ENCODE measurements around the gene CPB2. TPM values are rescaled to one million over a fixed set of nuclear protein-coding genes. Genes with fewer than 3 reads are reported as not detected.

Gene CPB2
- polyA plus RNA-seq, 1 donor (not counting 4 experiments of a cell fraction or from before 2014, with no cell fraction given), result 0.26 TPM

DNA sequence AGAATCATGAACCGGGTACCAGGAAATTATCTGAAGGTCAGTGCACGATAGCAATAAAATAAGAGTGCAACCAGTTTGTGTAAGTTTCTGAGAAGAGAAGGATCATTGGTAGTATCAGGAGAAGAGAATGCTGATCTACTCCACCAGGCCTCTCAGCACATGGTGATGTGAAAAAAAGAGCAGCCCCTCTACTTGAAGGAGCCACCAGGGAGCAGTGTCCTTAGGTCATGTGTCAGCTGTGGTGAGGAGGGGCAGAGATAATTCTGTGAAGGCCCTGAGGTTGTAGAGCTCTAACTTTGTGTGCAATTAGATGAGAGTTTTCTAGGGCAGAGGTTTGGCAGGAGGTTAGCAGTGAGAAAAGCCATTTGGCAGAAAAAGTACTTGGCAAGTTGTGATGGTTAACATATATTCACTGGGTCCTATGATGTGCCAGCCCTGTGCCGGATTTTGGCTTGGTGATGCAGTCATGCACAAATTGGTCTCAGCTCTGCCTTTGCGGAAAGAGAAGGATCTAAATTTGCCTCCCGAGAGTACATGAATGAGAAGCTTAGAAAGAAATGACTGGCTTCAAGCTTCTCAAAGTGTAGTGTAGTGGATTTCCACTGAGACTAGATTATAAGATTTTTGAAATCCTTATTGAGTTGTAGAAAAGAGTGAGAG lies 33.1 kb downstream of the CPB2 start:
- dilution Hi-C loops (cut with MboI; ENCODE audit: extremely low pct_ligation_motif_present, low sequenced_read_pairs), result no loop called here
- Histone ChIP-seq H3K36me3 (ENCODE audit: control insufficient read depth in 2 of 2, extremely low read depth in 1 of 2, insufficient read depth in 2 of 2, low read length in 2 of 2) (no peaks in the 10 kb centered on the region), H3K27ac (ENCODE audit: control insufficient read depth, insufficient read depth, low read length) (no peak overlapping the region), H3K27me3 (ENCODE audit: control insufficient read depth, extremely low read depth, insufficient read depth, low read length) (no peaks in the 10 kb centered on the region), H3K4me3 (ENCODE audit: control insufficient read depth in 2 of 3, extremely low read depth in 1 of 3, insufficient read depth in 2 of 3, low read depth in 1 of 3, low read length in 3 of 3) (no peak overlapping the region), H3K9ac (ENCODE audit: control insufficient read depth, extremely low read depth, insufficient read depth, low read length) (no peak overlapping the region), H3K4me1 (ENCODE audit: control insufficient read depth, extremely low read depth, insufficient read depth, low read length) (no peaks in the 10 kb centered on the region), H3K79me2 (ENCODE audit: control insufficient read depth, insufficient read depth, low read length) (no peaks in the 10 kb centered on the region), H4K20me1 (ENCODE audit: control insufficient read depth, extremely low read depth, insufficient read depth, low read length) (no peaks in the 10 kb centered on the region), H2AFZ (ENCODE audit: control insufficient read depth, low read length) (no peak overlapping the region), H3K4me2 (ENCODE audit: control insufficient read depth, extremely low read depth, insufficient read depth, low read depth, low read length) (no peak overlapping the region), H3K9me3 (ENCODE audit: control insufficient read depth, low read depth, low read length) (no peaks in the 10 kb centered on the region), H3K9me1 (ENCODE audit: control insufficient read depth, extremely low read depth, insufficient read depth, low read length) (no peaks in the 10 kb centered on the region)
- DNase-seq (ENCODE audit: low read depth, low spot score), result no peak
- TF ChIP-seq, protein P1, sequence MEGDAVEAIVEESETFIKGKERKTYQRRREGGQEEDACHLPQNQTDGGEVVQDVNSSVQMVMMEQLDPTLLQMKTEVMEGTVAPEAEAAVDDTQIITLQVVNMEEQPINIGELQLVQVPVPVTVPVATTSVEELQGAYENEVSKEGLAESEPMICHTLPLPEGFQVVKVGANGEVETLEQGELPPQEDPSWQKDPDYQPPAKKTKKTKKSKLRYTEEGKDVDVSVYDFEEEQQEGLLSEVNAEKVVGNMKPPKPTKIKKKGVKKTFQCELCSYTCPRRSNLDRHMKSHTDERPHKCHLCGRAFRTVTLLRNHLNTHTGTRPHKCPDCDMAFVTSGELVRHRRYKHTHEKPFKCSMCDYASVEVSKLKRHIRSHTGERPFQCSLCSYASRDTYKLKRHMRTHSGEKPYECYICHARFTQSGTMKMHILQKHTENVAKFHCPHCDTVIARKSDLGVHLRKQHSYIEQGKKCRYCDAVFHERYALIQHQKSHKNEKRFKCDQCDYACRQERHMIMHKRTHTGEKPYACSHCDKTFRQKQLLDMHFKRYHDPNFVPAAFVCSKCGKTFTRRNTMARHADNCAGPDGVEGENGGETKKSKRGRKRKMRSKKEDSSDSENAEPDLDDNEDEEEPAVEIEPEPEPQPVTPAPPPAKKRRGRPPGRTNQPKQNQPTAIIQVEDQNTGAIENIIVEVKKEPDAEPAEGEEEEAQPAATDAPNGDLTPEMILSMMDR (optimal IDR thresholded peaks at IDR 0.05 in 1 of 3, IDR thresholded peaks at IDR 0.05 in 1 of 3, conservative IDR thresholded peaks at IDR 0.05 in 1 of 3; ENCODE audit: extremely low read depth in 1 of 3, insufficient read depth in 2 of 3, low read length in 3 of 3), result no peak
- no peak for TF ChIP-seq EZH2 (IDR thresholded peaks at IDR 0.05; ENCODE audit: low read length)
- no peak for FAIRE-seq

DNA sequence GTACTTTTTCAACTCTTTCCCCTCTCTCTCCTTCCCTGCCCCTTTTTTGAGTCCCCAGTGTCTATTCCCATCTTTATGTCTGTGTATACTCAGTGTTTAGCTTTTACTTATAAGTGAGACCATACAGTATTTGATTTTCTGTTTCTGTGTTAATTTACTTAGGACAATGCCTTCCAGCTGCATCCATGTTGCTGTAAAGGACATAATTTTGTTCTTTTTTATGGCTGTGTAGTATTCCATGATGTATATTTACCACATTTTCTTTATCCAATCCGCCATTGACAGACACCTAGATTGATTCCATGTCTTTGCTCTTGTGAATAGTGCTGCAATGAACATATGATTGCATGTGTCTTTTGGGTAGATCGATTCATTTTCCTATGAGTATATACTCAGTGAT lies 41.5 kb downstream of the CPB2 start:
- Histone ChIP-seq H4K20me1 (ENCODE audit: control insufficient read depth, extremely low read depth, insufficient read depth, low read length) (no peaks in the 10 kb centered on the region), H2AFZ (ENCODE audit: control insufficient read depth, low read length) (no peak overlapping the region), H3K9me3 (ENCODE audit: control insufficient read depth, low read depth, low read length) (no peaks in the 10 kb centered on the region), H3K9ac (ENCODE audit: control insufficient read depth, extremely low read depth, insufficient read depth, low read length) (no peak overlapping the region), H3K9me1 (ENCODE audit: control insufficient read depth, extremely low read depth, insufficient read depth, low read length) (no peaks in the 10 kb centered on the region), H3K27me3 (ENCODE audit: control insufficient read depth, extremely low read depth, insufficient read depth, low read length) (no peaks in the 10 kb centered on the region), H3K4me2 (ENCODE audit: control insufficient read depth, extremely low read depth, insufficient read depth, low read depth, low read length) (no peak overlapping the region), H3K27ac (ENCODE audit: control insufficient read depth, insufficient read depth, low read length) (no peak overlapping the region), H3K4me3 (ENCODE audit: control insufficient read depth in 2 of 3, extremely low read depth in 1 of 3, insufficient read depth in 2 of 3, low read depth in 1 of 3, low read length in 3 of 3) (no peak overlapping the region), H3K4me1 (ENCODE audit: control insufficient read depth, extremely low read depth, insufficient read depth, low read length) (peaks cover 18% of the 10 kb centered on the region), H3K79me2 (ENCODE audit: control insufficient read depth, insufficient read depth, low read length) (peaks cover 2% of the 10 kb centered on the region), H3K36me3 (ENCODE audit: control insufficient read depth in 2 of 2, extremely low read depth in 1 of 2, insufficient read depth in 2 of 2, low read length in 2 of 2) (no peaks in the 10 kb centered on the region)
- TF ChIP-seq EZH2 (IDR thresholded peaks at IDR 0.05; ENCODE audit: low read length), result no peak
- TF ChIP-seq, protein P1 (optimal IDR thresholded peaks at IDR 0.05 in 1 of 3, IDR thresholded peaks at IDR 0.05 in 1 of 3, conservative IDR thresholded peaks at IDR 0.05 in 1 of 3; ENCODE audit: extremely low read depth in 1 of 3, insufficient read depth in 2 of 3, low read length in 3 of 3), result no peak
- DNase-seq (ENCODE audit: low read depth, low spot score) (no peak), FAIRE-seq (no peak)
- dilution Hi-C loops (cut with MboI; ENCODE audit: extremely low pct_ligation_motif_present, low sequenced_read_pairs), result no loop called here
